ENCODE data around the gene NPHP4. TPM values are rescaled to one million over a fixed set of nuclear protein-coding genes. Genes with fewer than 3 reads are reported as not detected.

NPHP4 gene
- polyA plus RNA-seq, 1 donor (not counting 4 experiments of a cell fraction or from before 2014, with no cell fraction given), result 3.7 TPM

GRCh38 chr1:6001992-6002576, 9.9 kb upstream of the NPHP4 start:
- DNase-seq (ENCODE audit: low read depth, low spot score) (no peak), FAIRE-seq (no peak)
- Histone ChIP-seq H3K4me2 (ENCODE audit: control insufficient read depth, extremely low read depth, insufficient read depth, low read depth, low read length) (no peak overlapping the region), H3K4me3 (ENCODE audit: control insufficient read depth in 2 of 3, extremely low read depth in 1 of 3, insufficient read depth in 2 of 3, low read depth in 1 of 3, low read length in 3 of 3) (no peak overlapping the region), H3K9me3 (ENCODE audit: control insufficient read depth, low read depth, low read length) (no peaks in the 10 kb centered on the region), H3K79me2 (ENCODE audit: control insufficient read depth, insufficient read depth, low read length) (no peaks in the 10 kb centered on the region), H3K9me1 (ENCODE audit: control insufficient read depth, extremely low read depth, insufficient read depth, low read length) (no peaks in the 10 kb centered on the region), H3K9ac (ENCODE audit: control insufficient read depth, extremely low read depth, insufficient read depth, low read length) (no peak overlapping the region), H3K36me3 (ENCODE audit: control insufficient read depth in 2 of 2, extremely low read depth in 1 of 2, insufficient read depth in 2 of 2, low read length in 2 of 2) (no peaks in the 10 kb centered on the region), H3K4me1 (ENCODE audit: control insufficient read depth, extremely low read depth, insufficient read depth, low read length) (no peaks in the 10 kb centered on the region), H4K20me1 (ENCODE audit: control insufficient read depth, extremely low read depth, insufficient read depth, low read length) (peaks cover 4% of the 10 kb centered on the region), H3K27ac (ENCODE audit: control insufficient read depth, insufficient read depth, low read length) (no peak overlapping the region), H2AFZ (ENCODE audit: control insufficient read depth, low read length) (no peak overlapping the region), H3K27me3 (ENCODE audit: control insufficient read depth, extremely low read depth, insufficient read depth, low read length) (peaks cover 2% of the 10 kb centered on the region)
- dilution Hi-C loops (cut with MboI; ENCODE audit: extremely low pct_ligation_motif_present, low sequenced_read_pairs), result no loop called here
- TF ChIP-seq CTCF (optimal IDR thresholded peaks at IDR 0.05 in 1 of 3, IDR thresholded peaks at IDR 0.05 in 1 of 3, conservative IDR thresholded peaks at IDR 0.05 in 1 of 3; ENCODE audit: extremely low read depth in 1 of 3, insufficient read depth in 2 of 3, low read length in 3 of 3) (no peak), EZH2 (IDR thresholded peaks at IDR 0.05; ENCODE audit: low read length) (no peak)

GRCh38 chr1:6000444-6001288, 8.4 kb upstream of the NPHP4 start:
- no peak for TF ChIP-seq CTCF (optimal IDR thresholded peaks at IDR 0.05 in 1 of 3, IDR thresholded peaks at IDR 0.05 in 1 of 3, conservative IDR thresholded peaks at IDR 0.05 in 1 of 3; ENCODE audit: extremely low read depth in 1 of 3, insufficient read depth in 2 of 3, low read length in 3 of 3)
- TF ChIP-seq EZH2 (IDR thresholded peaks at IDR 0.05; ENCODE audit: low read length), result no peak
- H3K79me2 ChIP-seq (ENCODE audit: control insufficient read depth, insufficient read depth, low read length), result no peaks in the 10 kb centered on the region
- H3K27me3 ChIP-seq (ENCODE audit: control insufficient read depth, extremely low read depth, insufficient read depth, low read length), result no peaks in the 10 kb centered on the region
- no peak for DNase-seq (ENCODE audit: low read depth, low spot score)
- no peak overlapping the region for H3K4me3 ChIP-seq (ENCODE audit: control insufficient read depth in 2 of 3, extremely low read depth in 1 of 3, insufficient read depth in 2 of 3, low read depth in 1 of 3, low read length in 3 of 3)
- no peaks in the 10 kb centered on the region for H3K4me1 ChIP-seq (ENCODE audit: control insufficient read depth, extremely low read depth, insufficient read depth, low read length)
- no peak for FAIRE-seq
- no peaks in the 10 kb centered on the region for H3K9me3 ChIP-seq (ENCODE audit: control insufficient read depth, low read depth, low read length)
- H4K20me1 ChIP-seq (ENCODE audit: control insufficient read depth, extremely low read depth, insufficient read depth, low read length), result peaks cover 4% of the 10 kb centered on the region
- H2AFZ ChIP-seq (ENCODE audit: control insufficient read depth, low read length), result no peak overlapping the region
- dilution Hi-C loops (cut with MboI; ENCODE audit: extremely low pct_ligation_motif_present, low sequenced_read_pairs), result no loop called here
- no peak overlapping the region for H3K27ac ChIP-seq (ENCODE audit: control insufficient read depth, insufficient read depth, low read length)
- no peaks in the 10 kb centered on the region for H3K36me3 ChIP-seq (ENCODE audit: control insufficient read depth in 2 of 2, extremely low read depth in 1 of 2, insufficient read depth in 2 of 2, low read length in 2 of 2)
- H3K9me1 ChIP-seq (ENCODE audit: control insufficient read depth, extremely low read depth, insufficient read depth, low read length), result no peaks in the 10 kb centered on the region
- H3K9ac ChIP-seq (ENCODE audit: control insufficient read depth, extremely low read depth, insufficient read depth, low read length), result no peak overlapping the region
- no peak overlapping the region for H3K4me2 ChIP-seq (ENCODE audit: control insufficient read depth, extremely low read depth, insufficient read depth, low read depth, low read length)
